D721Med (cell line): ENCODE results near the gene AIG1.

Experiments used
- DNase-seq: peaks from one replicate; pipeline ENCODE4 v3.0.0; 2011; ENCODE audit warnings: low spot score; ENCODE audit not compliant: insufficient read length
- FAIRE-seq: peaks from 2 replicates; lab custom pipeline; 2011; peaks lifted over from hg19 to GRCh38; lab: Jason Lieb, UNC
- TF ChIP-seq, protein P1 (sequence below): IDR thresholded peaks from 2 replicates; pipeline ENCODE4 v1.5.1; 2012; ENCODE audit warnings: mild to moderate bottlenecking, control low read depth; ENCODE audit not compliant: insufficient read depth; ENCODE audit errors: missing control alignments

AIG1 gene

GRCh38 chr6:143192766-143193165, 132.1 kb downstream of the AIG1 start:
- FAIRE-seq (no peak), DNase-seq (no peak)
- TF ChIP-seq, protein P1, sequence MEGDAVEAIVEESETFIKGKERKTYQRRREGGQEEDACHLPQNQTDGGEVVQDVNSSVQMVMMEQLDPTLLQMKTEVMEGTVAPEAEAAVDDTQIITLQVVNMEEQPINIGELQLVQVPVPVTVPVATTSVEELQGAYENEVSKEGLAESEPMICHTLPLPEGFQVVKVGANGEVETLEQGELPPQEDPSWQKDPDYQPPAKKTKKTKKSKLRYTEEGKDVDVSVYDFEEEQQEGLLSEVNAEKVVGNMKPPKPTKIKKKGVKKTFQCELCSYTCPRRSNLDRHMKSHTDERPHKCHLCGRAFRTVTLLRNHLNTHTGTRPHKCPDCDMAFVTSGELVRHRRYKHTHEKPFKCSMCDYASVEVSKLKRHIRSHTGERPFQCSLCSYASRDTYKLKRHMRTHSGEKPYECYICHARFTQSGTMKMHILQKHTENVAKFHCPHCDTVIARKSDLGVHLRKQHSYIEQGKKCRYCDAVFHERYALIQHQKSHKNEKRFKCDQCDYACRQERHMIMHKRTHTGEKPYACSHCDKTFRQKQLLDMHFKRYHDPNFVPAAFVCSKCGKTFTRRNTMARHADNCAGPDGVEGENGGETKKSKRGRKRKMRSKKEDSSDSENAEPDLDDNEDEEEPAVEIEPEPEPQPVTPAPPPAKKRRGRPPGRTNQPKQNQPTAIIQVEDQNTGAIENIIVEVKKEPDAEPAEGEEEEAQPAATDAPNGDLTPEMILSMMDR: no peak

DNA sequence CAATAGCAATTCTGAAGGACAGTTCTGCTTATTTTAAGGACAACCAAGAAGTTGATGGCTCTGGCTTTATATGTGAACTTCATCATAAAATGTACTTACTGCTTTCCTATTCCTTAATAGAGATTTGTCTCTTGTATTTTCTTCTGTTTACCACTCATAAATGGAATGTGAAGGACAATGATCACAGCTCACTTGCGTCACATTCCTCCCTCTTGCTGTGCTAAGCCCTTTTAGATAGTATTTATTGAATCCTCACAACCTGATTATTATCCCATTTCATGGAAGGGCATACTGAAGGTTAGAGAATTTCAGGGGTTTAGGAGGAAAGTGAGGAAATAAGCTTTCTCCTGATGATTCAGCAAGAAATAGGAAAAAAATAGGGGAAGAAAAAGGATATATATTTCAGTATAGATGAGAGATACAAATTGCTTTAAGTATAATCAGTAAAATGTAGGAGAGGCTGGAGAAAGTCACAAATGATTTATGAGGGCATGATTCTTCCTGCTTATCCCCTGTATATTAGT, 132.9 kb downstream of the AIG1 start:
- FAIRE-seq (no peak), DNase-seq (no peak)
- TF ChIP-seq, protein P1: no peak

DNA sequence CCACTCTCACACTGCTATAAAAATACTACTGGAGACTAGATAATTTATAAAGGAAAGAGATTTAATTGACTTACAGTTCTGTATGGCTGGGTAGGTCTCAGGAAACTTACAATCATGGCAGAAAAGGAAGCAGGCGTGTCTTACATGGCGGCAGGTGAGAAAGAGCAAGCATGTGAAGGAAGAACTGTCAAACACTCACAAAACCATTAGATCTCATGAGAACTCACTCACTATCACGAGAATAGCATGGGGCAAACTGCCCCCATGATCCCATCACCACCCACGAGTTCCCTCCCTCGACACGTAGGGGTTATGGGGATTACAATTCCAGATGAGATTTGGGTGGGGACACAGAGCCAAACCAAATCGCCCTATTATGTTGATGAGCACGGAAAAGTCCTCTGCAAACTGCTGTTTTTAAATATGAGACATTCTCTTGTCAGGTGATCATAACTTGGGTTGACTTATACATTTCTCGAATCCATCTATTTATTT, 133.5 kb downstream of the AIG1 start:
- TF ChIP-seq, protein P1: no peak
- no peak for FAIRE-seq

GRCh38 chr6:143195349-143195845, 134.7 kb downstream of the AIG1 start:
- FAIRE-seq (no peak), DNase-seq (no peak)
- TF ChIP-seq, protein P1: no peak

More for the DNA sequence above, 133.5 kb downstream of the AIG1 start:
- no peak for DNase-seq

GRCh38 chr6:143196525-143197225, 136.0 kb downstream of the AIG1 start:
- DNase-seq: no peak
- TF ChIP-seq, protein P1: no peak
- FAIRE-seq: no peak

DNA sequence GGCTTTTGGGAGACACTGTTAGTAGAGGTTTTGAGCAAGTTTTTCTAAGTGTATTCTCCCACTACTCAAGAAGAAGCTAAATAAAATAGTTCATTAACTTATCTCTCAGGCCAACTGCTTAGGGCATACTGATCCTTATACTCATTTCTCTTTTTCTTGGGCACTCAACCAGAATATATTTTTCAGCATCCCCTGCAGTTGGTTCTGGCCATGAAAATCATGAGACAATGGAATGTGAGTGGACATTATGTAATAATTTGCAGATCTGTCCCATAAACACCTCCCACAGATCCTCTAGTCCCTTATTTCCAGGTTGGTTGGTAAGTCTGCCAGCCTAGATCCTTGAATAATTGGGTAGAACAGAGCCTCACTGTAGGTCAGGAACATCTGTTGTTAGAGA, 136.7 kb downstream of the AIG1 start:
- TF ChIP-seq, protein P1: no peak
- DNase-seq (no peak), FAIRE-seq (no peak)

DNA sequence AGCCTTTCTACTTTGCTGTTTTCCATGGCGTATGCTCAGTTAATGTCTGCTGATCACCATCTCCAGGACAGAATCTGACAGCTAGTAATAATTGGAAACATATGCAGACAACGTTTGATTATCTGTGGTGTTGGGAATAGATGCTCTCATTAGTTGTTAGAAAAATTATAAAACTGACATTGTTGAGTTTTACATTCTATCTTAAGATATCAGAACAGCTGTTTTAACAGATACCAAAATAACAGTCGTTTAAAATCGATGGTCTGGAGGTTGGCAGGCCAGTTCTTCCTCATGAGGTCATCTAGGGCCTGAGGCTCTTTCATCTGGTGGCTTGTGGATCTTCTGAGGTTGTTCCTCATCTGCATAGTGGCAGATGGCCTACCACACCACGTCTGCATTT, 137.6 kb downstream of the AIG1 start:
- TF ChIP-seq, protein P1: no peak
- FAIRE-seq (no peak), DNase-seq (no peak)
